NCI-H1417 treated with DMSO at 0.1 percent for 48 hours (cell line): Measurements from ENCODE around the gene SLC43A2.
"Not testable (repeated sequence)": the region's sequence is repeated elsewhere in the genome, so short reads cannot be mapped to it uniquely, and the experiment has no call there.

ENCODE experiments used
- DNase-seq: peaks from one replicate; lab custom pipeline; 2025; lab: John Stamatoyannopoulos, UW

Gene SLC43A2

DNA sequence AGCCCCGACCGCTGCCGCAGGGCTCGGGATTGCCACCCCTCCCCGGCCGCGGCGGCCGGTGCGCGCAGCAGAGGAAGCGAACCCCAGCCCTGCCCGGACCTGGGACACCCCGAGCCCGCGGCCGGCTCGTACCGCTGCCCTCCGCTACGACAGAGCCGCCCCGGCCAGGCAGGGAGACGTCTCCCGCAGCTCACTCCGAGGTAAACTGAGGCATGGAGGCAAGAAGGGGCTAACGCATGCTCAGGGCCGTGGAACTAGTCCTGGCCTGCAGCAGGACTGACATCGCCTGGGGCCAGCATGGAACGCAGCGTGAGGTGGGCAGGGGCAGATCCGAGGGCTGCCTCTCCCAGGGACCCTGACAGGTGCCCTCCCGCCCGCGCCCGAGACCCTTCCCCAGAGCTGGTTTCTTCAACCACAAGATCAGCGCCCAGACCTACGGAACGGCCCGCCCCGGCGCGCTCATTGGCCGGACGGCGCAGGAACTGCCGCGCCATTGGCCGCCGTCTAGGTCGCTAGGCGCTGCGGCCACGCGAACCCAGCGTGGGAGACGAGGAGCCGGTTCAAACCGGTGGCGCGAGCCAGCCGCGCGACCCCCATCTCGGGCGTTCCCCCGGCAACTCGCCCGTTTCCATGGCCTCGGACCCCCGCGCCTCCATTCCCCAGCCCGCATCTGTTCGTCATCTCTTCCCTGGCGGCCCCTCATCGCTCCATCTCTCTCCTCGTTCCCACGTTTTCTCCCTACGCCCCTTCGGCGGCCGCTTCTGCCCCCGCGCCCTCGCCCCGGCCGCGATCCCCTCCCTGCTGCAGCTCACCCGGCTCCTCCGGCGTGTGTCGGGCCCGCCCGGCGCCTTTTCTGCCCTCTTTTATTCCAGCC lies at the start of gene SLC43A2:
SLC43A2 (minus strand) TSS at position 853 of the 874 bp plus-strand sequence. CDS start 960 bp downstream, outside the sequence.
- DNase-seq = no peak

GRCh38 chr17:1676401-1676800 lies 47.8 kb upstream of the SLC43A2 start:
- no peak for DNase-seq

- DNase-seq = no peak
Observed at GRCh38 chr17:1673041-1673785, 44.6 kb upstream of the SLC43A2 start.

DNA sequence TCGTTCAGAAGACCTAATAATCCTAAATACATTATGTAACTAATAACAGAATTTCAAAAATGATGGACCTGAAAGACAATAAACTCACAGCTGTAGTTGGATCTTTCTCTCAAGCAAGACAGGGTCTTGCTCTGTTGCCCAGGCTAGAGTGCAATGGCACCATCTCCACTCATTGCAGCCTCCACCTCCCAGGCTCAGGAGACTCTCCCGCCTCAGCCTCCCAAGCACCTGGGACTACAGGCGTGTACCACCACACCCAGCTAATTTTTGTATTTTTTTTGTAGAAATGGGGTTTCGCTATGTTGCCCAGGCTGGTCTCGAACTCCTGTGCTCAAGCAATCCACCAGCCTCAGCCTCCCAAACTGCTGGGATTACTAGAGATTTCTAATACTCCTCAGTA lies 35.3 kb upstream of the SLC43A2 start:
- DNase-seq = not testable (repeated sequence)

DNA sequence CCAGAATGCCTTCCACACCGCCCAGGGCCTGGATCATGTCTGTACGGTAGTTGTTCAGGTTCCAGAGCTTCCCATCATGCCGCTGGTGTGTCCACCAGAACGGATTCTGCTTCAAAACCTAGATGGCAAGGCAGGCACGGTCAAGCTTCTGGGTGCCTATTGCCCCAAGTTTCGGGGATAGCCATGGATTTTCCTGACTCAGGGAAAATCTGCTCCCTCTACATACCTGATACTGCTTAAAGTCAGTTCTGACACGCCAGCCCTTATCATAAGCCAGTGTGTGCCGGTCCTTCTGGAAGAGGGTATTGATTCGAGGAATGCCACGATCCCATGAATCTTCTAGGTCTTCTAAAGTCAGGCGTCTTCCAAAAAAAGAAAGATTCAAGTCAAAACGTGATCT lies 32.4 kb upstream of the SLC43A2 start:
- no peak for DNase-seq

GRCh38 chr17:1658100-1658499 lies 29.5 kb upstream of the SLC43A2 start:
- DNase-seq = no peak

GRCh38 chr17:1653735-1654134 lies 25.1 kb upstream of the SLC43A2 start:
- no peak for DNase-seq

GRCh38 chr17:1652794-1653193 lies 24.2 kb upstream of the SLC43A2 start:
- DNase-seq = not testable (repeated sequence)

- DNase-seq = no peak
Observed at GRCh38 chr17:1651559-1651844, 22.9 kb upstream of the SLC43A2 start.

DNA sequence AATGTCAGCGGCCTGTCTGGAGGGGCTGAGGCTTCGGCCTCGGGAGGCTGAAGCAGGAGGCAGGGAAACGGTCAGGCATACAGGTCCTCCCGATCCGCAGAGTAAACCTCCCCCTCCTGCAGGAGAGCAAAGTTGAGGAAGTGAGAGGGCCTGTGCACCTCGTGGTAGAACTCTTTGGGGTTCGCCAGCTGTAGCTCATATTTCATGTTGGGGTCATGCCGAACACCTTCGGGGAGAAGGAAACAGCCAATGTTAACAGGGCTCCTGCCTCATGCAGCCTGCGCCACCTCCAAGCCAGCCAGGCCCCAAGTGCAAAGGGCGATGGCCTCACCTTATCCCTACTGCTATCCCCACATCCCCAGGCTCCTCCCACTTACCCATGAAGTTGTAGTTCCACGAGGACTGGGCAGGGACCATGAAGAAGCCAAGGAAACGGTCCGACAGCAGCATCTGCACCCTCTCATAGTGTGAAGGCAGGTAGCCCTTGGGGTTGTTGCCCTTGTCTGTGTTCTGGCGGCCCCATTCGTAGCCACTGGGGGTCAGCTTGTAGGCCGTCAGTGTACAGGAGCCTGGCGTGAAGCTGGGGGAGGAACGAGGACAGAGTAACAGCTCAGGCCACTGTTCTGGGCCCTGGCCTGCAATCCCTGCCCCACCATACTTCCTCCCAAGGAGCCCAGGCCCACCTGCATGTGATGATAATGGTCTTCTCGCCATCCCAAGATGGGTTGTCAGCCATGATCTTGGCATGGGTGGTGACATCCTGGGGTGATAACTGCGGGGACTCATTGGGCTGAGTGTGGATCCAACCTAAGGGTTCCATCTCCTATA lies 22.3 kb upstream of the SLC43A2 start:
- DNase-seq = no peak

- no peak for DNase-seq
Observed at GRCh38 chr17:1649844-1650501, 21.3 kb upstream of the SLC43A2 start, which contains the start of gene RILP. RILP (minus strand) TSS chr17:1649866; CDS start chr17:1649804, 62 bp downstream.

GRCh38 chr17:1648963-1649843 lies 20.6 kb upstream of the SLC43A2 start:
- DNase-seq = no peak

GRCh38 chr17:1648173-1648962 lies 19.7 kb upstream of the SLC43A2 start:
- no peak for DNase-seq

DNA sequence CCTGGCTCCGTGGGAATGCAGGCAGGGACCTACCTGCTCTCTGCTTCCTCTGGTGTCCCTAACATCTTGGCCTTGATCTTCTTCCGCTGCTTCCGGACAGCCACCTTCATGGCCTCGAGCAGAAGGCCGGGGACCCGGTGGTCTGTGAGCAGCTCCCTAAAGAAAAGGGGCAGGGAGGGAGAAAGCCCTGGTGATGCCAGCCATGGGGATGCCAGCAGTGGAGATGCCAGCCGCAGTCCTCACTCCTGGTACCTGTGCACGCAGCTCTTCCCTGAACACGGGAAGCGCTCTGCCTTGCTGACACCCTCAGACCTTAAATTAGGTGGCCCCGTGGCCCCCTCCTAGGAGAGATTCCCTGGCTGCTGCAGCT lies 19.2 kb upstream of the SLC43A2 start:
- DNase-seq = no peak

DNA sequence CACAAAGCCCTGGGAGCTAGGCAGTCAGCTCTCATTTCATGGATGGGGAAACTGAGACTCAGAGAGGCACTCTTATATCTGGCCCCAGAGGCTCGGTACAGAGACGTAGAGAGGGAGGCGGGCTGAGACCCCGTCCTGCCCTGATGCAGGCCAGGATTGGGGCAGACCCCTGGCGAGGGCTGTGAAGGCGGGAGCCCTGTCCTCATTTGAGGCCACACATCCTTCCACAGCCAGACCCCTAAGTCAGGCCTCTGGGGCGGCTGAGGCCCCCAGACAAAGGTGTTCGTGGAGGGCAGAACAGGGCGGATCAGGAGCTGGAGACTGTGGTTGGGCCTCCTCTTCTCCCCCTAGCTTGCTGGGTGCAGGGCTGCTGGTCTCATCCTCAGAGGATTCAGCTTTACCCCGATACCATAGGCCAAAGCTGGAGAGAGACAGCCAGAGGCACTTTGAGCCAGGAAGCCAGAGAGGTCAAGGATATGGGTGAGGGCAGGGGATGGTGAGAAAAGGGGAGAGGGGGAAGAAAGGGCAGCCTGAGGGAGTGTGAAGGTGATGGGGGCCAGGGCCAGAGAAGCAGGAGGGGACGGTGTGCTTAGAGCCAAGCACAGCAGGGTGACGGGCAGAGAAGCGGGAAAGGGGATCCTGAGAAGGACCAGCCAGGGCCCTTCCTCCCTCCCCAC lies 17.7 kb upstream of the SLC43A2 start:
- DNase-seq = no peak

DNA sequence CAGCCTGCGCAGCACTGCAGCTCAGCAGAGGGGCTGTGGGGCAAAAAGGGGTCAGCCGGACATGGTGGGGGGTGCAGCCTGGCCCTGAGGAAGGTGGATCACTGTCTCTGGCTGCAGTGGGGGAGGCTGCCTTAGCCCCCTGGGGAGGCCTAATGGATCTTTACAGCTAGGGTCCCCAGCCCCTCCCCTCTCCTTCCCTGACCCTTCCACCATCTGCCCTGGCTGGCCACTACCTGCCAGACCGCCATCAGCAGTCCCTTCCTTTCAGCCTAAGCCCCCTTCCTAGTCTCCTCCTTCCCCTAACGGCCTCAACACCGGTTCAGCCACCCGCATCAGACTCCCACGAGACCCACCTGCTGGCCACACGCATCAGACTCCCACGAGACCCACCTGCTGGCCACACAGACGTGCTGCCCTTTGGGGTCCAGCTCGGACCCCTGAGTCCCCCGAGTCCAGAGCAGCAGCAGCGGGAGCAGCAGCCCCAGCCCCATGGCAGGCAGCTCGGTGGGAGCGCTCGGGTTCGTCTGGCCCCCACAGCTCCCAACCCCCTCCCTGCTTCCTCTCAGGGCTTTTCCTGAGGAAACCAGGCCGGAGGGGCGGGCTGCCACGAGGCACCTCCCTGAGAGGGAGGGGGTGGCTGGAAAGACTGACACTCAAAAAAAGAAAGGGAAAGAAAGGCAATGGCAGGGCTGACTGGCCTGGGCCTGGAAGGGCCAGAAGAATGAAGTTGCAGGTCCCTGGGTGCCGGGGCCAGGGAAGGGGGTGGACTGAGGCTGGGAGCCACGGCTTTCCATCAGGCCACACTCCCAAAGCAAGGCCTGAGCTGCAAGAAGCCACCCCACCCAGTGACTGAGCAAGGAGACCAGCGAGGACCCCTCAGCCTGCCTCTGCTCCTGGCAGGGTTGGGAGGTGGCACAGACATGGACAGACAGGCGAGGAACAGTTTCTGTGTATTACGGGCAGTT lies 16.9 kb upstream of the SLC43A2 start, which contains the start of gene SCARF1:
SCARF1 (minus strand) TSS at position 526 of the 965 bp plus-strand sequence; CDS start at position 491, 35 bp downstream.
- DNase-seq = no peak

- DNase-seq = no peak
Observed at GRCh38 chr17:1644493-1645206, 16.0 kb upstream of the SLC43A2 start.
